GM18951 (cell line): ENCODE results near the gene GHRHR.

Experiments
- POLR2A ChIP-seq: IDR thresholded peaks from 4 replicates; pipeline ENCODE4 v1.6.1; 2011; ENCODE audit warnings: mild to moderate bottlenecking; ENCODE audit not compliant: insufficient read length, insufficient read depth; ENCODE audit errors: extremely low read depth
- in situ Hi-C: fragments of 300-500 bp; cut with MboI; formaldehyde crosslinking; loops from one replicate; pipeline ENCODE4 v1.12.0; 2022; ENCODE audit warnings: low sequenced_read_pairs, mixed read lengths, inconsistent platforms; ENCODE audit not compliant: unreplicated experiment

The GHRHR gene

DNA sequence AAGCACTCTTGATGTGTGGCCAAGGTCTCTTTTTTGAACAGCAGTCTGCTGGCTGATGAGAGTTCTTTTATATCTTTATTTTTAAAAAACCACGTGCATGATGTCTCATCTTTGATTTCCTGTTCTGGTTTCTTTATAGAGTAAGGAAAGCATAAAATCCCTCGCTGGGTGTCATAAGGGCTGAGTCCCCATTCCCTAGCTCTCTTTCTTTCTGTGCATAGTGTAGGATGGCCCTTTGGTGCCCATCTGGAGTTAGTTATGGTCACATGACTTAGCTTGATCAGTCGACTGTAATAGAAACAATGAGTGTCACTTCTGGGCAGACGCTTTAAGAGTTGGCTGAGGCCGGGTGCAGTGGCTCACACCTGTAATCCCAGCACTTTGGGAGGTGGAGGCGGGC is 38.5 kb downstream of the GHRHR start:
- no peak for TF ChIP-seq POLR2A

DNA sequence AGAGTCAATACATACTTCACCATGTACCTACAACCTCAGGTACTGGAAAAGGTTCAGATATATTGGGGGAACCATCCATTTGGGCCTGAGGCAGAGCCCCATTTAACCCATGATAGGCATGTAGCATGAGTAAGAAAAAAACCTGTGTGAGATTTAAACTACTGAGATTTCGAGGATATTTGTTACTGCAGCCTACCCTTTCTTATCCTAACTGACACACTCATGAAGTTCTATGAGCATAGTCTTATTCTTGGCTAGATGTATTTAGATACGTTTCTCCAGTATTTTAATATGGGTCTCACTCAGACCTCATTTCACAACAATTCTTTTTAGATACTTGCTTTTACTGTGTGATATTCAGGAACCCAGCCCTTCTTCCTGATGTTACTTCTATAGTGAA is 39.3 kb downstream of the GHRHR start:
- in situ Hi-C loops = no loop called here
- no peak for TF ChIP-seq POLR2A

More for the DNA sequence above, 38.5 kb downstream of the GHRHR start:
- in situ Hi-C loops = no loop called here

DNA sequence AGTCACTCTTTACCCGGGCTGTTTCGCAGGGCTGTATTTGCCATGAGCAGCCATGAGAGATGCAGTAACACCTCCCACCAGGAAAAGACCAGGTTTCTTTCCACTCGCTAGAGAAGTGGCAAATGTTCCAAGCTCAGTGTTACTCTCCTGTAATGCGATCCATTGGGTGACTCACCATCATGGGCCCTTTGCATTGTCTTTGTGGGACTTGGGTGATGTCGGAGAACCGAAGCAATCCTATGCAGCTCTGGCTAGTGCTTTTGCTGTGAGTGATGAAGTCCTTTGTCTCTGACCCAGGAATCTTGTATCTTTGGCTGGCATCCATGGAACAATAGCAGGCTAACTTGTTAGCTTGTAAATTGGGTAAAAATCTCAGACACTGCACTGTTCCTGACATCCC is 40.0 kb downstream of the GHRHR start:
- in situ Hi-C loops = no loop called here
- no peak for TF ChIP-seq POLR2A

DNA sequence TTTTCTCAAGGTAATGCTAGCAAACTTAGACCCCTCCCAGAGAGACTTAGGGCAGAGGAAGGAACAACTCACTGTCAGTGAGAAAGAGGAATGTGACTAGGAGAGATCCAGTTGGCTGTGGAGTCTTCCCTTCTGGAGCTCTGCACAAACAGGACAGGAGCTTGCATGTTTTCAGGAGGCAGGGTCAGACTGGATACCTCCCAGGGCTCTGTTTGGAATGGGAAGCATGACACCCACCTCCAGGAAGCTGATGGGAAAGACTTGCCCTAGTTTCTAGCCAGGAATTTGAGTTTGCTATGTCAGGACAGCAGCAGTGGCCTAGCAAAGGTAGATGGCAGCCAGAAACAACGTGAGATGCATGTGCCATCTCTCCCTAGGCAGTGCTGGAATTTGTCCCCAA is 40.6 kb downstream of the GHRHR start:
- TF ChIP-seq POLR2A = no peak

DNA sequence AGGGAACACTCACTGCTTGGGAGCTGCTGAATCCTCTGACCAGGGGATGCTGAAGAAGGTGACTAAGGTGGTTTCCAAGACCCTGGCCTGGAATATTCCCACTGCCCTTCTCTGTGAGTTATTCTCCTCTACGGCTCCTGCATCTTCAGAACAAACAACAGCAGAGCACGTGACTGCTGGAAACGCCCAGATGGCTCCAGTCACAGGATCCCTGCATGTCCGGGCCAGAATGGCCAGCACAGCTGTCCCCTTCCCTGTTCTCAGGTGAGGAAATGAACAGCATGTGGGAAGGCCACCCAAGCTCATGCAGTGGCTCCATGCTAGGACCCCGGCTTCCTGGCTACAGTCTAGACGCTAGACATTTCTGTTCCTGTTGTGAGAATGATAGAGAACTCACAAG is 43.1 kb downstream of the GHRHR start:
- in situ Hi-C loops = no loop called here
- no peak for TF ChIP-seq POLR2A

More for the DNA sequence above, 40.6 kb downstream of the GHRHR start:
- in situ Hi-C loops = no loop called here

DNA sequence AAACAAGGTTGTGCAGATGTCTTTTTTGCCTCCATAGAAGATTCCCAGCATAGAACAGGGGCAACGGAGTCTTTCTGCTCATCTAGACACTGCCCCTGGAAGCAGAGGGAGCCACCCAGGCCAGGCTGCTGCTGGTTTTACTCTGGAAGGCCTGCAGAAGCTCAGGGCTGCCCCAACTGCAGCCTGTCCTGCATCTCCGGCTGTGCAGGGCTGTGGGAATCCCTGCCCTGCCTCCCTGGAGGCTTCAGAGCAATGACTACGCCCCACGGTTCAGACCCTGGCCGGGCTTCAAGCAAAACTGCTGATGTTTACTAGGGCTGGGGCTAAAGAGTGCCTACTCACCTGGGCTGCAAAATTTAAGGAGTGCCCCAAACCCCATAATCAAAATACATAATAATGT is 43.9 kb downstream of the GHRHR start:
- in situ Hi-C loops = no loop called here
- TF ChIP-seq POLR2A = no peak

DNA sequence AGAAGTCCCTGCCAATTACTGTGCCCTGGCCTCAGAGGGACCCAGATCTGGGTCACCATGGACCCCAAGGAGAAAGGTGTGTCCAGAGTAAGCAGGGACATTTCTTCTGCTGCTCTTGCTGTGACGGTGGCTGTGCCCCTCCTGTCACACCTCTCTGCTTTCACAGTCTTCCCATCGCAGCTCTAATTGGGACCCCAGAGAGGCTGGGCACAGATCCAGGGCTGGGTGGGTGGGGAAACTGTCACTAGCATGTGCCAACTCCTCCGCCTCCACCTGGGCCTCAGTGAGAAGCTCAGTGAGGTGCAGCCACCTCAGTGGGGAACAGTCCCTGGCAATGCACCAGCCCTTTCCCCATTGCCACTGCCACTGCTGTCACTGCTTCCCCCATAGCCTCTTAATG is 51.1 kb downstream of the GHRHR start:
- in situ Hi-C loops = no loop called here
- TF ChIP-seq POLR2A = no peak

DNA sequence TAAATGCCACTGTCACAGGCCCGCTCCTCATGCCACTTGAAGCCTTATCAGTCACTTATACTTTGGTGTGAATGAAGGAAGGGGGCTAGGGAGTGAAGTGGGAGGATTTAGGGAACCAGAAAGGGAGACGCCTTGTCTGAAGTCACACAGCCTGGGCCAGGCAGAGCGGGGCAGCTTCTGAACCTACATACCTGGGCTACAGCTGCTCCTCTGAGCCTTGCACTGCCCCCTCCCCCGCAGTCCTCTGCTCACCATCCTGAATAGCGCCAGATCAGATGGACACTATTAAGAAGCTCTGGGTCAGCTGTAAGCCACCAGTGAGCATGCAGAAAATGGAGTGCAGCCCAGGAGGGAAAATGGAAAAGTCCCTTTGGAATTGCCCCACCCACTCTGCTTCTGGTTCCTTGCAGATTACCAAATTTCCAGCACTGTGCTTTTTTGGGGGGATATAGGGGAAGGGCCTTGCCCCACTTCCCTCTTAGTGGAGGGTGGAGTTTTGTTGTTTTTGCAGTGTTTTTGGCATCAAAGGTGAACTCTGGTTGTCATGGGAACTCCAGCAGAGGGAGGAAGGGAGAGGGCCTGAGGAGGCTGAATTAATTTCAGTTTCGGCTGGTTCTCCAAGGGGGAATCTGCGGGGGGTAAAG is 53.4 kb downstream of the GHRHR start:
- no peak for TF ChIP-seq POLR2A
- in situ Hi-C loops = no loop called here

DNA sequence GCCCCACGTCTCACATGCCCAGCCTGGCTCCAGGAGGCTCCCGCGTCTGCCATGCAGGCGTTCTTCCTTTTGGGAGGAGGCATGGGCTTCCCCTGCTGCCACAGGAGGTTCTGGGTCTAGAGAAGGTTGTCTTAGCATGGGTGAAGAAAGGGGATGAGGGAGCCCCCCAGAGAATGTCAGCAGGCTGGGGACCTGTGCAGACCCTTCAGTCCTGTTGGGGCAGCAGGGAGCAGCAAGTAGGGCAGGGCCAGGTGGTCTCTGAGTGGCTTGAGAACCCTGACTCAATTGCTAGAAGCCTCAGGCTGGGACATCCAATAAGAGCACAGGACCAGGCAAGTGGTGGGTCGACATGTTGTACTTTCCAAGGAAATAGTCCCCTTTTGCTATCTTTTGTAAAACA is 54.0 kb downstream of the GHRHR start:
- in situ Hi-C loops = no loop called here
- no peak for TF ChIP-seq POLR2A

DNA sequence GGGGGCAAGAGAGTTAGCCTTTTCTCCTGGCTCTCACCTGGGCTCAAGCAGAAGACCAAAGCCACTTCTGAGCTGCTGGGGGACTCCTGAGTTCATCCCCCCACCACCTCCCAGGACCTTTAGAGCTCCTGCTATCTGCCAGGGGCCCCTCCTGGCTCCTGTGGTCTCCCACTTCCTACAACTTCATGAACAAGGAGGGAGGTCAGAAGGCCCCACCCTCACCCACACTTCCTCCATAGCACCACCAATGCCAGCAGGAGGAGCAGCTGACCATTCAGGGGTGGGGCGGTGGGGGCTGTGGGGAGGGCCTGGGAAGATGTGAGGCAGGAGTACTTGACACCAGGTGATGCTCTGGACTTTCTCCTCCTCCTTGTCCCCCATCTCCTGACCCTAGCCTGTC is 55.8 kb downstream of the GHRHR start:
- no peak for TF ChIP-seq POLR2A
- in situ Hi-C loops = no loop called here

DNA sequence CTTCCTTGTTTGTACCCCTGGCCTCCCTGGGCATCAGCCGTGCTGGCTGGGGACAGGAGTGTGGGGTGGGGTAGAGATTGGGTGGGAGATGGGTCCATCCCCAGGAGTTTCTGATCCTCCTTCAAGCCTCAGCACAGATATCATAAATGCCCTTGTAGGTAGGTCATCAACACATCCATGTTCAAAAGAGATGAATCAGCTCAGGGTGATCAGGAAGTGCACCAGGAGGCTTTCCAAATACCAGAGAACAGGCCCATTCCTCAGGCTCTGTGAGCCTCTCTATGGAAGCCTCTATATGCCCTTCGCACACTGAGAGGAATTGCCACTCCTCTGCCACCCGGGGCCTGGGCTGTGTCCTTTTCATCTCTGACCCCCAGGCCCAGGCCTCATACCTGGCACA is 56.4 kb downstream of the GHRHR start:
- TF ChIP-seq POLR2A = no peak
- in situ Hi-C loops = no loop called here

DNA sequence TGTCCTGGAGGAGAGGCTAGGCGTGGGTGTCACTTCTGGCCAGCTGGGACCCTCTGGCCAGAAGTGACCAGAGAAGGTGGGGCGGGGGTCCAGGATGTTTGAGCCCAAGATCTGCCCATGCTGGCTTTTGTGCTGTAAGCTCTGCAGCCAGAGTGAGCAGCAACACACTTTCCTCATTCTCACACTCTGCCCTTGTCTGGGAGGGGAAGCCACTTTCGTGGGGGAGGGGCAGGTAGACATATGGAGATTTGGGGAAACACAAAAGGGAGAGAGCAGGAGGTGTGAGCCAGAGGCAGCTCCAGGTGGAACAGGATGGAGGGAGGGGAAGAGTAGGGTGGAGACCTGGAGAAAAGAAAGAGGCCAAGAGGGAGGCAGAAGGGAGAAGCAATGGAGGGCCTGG is 56.9 kb downstream of the GHRHR start:
- no peak for TF ChIP-seq POLR2A
- in situ Hi-C loops = no loop called here

DNA sequence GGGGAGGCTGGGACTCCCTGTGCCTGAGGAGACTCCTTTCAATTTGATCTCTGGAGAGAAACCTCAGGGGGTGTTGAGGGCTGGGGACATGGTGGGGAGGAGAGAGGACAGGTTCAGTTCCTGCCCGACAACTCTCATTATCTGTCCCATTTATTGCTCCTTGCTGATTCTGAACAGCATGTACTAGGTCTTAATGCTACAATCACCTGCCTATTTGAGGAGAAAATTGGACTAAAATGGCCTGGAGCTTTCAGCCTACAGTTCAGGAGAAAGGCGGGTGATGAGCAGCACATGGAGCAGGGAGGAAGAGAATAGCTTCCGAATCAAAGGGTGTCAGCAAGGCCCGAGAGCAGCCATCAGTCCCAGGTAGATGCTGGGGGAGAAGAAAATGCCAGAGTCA is 58.4 kb downstream of the GHRHR start:
- TF ChIP-seq POLR2A = no peak
- in situ Hi-C loops = no loop called here

DNA sequence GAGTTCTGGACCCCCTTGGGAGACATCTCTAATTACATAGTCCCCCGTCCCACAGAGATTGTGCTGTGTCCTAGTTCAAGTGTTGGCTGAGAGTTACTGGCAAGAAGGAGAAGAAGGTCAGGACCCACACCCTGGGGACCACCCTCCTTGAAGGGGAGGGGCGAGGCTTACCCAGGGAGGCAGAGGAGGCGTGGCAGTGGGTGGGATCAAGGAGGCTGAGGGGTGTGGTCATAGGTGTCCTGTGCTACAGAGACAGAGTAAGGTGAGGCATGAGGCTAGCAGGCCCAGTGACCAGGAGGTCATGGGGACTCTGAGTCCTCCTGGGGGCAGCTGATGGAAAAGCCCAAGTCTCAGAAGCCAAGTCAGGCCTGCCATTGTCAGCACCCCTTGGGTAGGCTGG is 59.0 kb downstream of the GHRHR start:
- in situ Hi-C loops = no loop called here
- no peak for TF ChIP-seq POLR2A

DNA sequence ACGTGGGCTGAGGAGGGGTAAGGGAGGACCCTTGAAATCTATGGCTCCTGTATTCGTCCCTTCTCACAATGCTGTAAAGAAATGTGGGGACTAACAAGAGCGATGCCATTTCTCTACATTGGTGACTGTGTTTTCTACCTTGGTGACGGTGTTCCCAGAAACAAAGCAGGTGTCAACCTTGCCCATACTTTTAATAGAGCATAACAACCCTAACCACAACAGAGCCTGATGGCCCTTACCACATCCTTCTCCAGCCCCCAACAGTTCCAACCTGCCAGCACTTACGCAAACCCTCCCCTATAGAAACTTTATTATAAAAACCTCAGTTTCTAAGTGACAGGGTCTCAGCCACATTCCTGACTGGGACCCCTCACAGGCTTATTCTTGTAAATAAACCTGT is 60.1 kb downstream of the GHRHR start:
- no peak for TF ChIP-seq POLR2A
- in situ Hi-C loops = no loop called here
